ENCODE data around the gene ADAM17. TPM values are rescaled to one million over a fixed set of nuclear protein-coding genes. Genes with fewer than 3 reads are reported as not detected.

ADAM17 gene
- total and polyA plus RNA-seq, 9 of the 15 experiments (the other 6 are each of a cell fraction or from before 2014, with no cell fraction given), result 5.8 to 30.0 (median 19.0) TPM

DNA sequence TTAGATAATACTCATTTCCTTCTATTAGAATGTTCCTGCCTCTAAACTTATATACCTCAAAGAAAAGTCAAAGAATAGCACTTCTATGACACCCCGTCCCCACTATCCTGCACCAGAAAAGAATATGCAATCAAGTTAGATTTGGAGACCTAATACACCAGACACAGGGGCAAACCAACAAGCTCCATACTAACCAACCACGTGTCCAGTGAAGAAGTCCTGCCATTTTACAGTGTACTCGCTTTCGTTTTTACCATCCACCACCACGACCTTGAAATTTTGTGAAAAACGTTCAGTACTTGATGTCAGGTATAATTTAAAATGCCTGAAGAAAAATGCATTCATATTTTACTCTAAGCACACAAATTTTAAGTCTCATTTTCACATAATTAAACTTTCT is 19.1 kb downstream of the ADAM17 start:
- H4K20me1 ChIP-seq (replicated peaks; ENCODE audit: control insufficient read depth, insufficient read depth, low read length), result no peaks in the 10 kb centered on the region
- peaks cover 42% of the 10 kb centered on the region; the same call in 1 of the 3 replicates for H3K36me3 ChIP-seq (ENCODE audit: control insufficient read depth, insufficient read depth, low read length)
- H3K9me1 ChIP-seq (ENCODE audit: control insufficient read depth, insufficient read depth, low read length), result no peaks in the 10 kb centered on the region
- WGBS (ENCODE audit: insufficient coverage, low coverage, missing lambda C conversion rate), result 73% methylated on average over 6 of the region's 6 CpGs
- no peaks in the 10 kb centered on the region for H3K27me3 ChIP-seq (ENCODE audit: control insufficient read depth in 2 of 2, insufficient read depth in 2 of 2, low read length in 2 of 2)
- H3K27ac ChIP-seq (ENCODE audit: extremely low read depth, low read depth, low read length), result no peak overlapping the region
- no peak overlapping the region for H3K4me3 ChIP-seq
- H2AFZ ChIP-seq (ENCODE audit: low read depth, low read length), result no peak overlapping the region
- ATAC-seq (no peak; the same call in 2 of the 3 replicates), DNase-seq (ENCODE audit: extremely low read depth in 1 of 4, low spot score in 3 of 4) (no peak), FAIRE-seq (no peak)
- CTCF ChIA-PET (ENCODE audit: low intra/inter-chr PET ratio), result no interaction called here
- H3K9me3 ChIP-seq (replicated peaks; ENCODE audit: control insufficient read depth, insufficient read depth, low read depth, low read length), result no peaks in the 10 kb centered on the region
- H3K4me2 ChIP-seq (ENCODE audit: insufficient read depth, low read length), result no peak overlapping the region
- H3K9ac ChIP-seq (ENCODE audit: insufficient read depth in 1 of 2, low read depth in 2 of 2, low read length in 2 of 2), result no peak overlapping the region
- H3K79me2 ChIP-seq (ENCODE audit: control insufficient read depth, insufficient read depth, low read length), result peaks cover 9% of the 10 kb centered on the region; the same call in 2 of the 3 replicates
- no peaks in the 10 kb centered on the region for H3K4me1 ChIP-seq (replicated peaks in 1 of 2; ENCODE audit: control insufficient read depth in 2 of 2, insufficient read depth in 2 of 2, low read length in 2 of 2)
- TF ChIP-seq HNRNPLL (IDR thresholded peaks at IDR 0.05; ENCODE audit: low read depth, low read length, poor library complexity, severe bottlenecking) (no peak), FOS (IDR thresholded peaks at IDR 0.05; ENCODE audit: extremely low read depth, insufficient read length) (no peak), ETV1 (tag; conservative IDR thresholded peaks at IDR 0.05; ENCODE audit: low read depth) (no peak), NR2F6 (CRISPR knock-in tag; IDR thresholded peaks at IDR 0.05) (no peak), DLX4 (CRISPR knock-in tag; IDR thresholded peaks at IDR 0.05) (no peak), RNF2 (IDR thresholded peaks at IDR 0.05) (no peak), HDAC3 (IDR thresholded peaks at IDR 0.05; ENCODE audit: borderline replicate concordance, partially characterized antibody) (no peak), DACH1 (IDR thresholded peaks at IDR 0.05; ENCODE audit: partially characterized antibody) (no peak), PCBP1 (IDR thresholded peaks at IDR 0.05; ENCODE audit: low read depth, low read length, poor library complexity, severe bottlenecking) (no peak), SOX6 (IDR thresholded peaks at IDR 0.05) (no peak), MTA3 (IDR thresholded peaks at IDR 0.05; ENCODE audit: borderline replicate concordance) (no peak), SMAD1 (IDR thresholded peaks at IDR 0.05; ENCODE audit: low read depth, low read length, partially characterized antibody) (no peak), RERE (CRISPR knock-in tag; IDR thresholded peaks at IDR 0.05; ENCODE audit: borderline replicate concordance) (no peak)
- intact Hi-C loops (cut with micrococcal nuclease) (no loop called here), in situ Hi-C loops (cut with MboI) (no loop called here)
- POLR2A ChIA-PET, result interaction anchor here (0.8 to 2.8 kb wide), 5 partner anchors 9 to 19 kb away, joined by 3 to 10 read pairs (median 3); partner anchors contain the start of gene ADAM17
- no TSS peak for BruUV-seq (replicated peaks)
